ENCODE results near the gene TRIM49D1.
"Not testable (repeated sequence)": the region's sequence is repeated elsewhere in the genome, so short reads cannot be mapped to it uniquely, and the experiment has no call there.

Gene TRIM49D1

DNA sequence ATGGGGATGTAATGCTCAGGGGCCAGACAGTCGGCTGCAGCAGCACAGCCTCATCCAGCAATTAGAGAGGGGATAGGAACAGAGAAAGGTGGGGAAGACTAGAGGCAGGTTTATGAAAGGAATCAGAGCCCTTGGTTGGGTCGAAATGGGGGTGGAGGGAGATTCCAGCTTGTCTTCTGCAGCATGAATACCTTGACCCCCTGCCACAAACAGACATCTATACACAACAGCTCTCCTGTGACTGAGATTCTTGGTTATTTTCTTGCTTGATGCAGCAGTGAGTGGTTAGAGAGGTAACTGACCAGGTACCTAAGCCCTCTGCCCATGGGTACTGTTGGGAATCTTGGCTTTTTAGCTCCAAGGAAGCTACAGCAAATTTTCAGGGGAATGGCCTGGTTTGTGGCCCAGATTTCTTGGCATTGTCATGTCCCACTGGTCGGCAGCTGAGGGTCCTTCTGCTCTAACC is at the start of gene TRIM49D1:
Gene TRIM49D1, minus strand, starts transcription at position 51 of the 466 bp plus-strand sequence. CDS start 4,535 bp downstream, outside the sequence.
- no peaks in the 10 kb centered on the region for H3K9me3 ChIP-seq (ENCODE audit: severe bottlenecking)
- no peaks in the 10 kb centered on the region for H3K36me3 ChIP-seq (ENCODE audit: low read depth)
- no peak for DNase-seq (ENCODE audit: low spot score)
- H3K27me3 ChIP-seq (ENCODE audit: insufficient read depth, poor library complexity, severe bottlenecking): no peaks in the 10 kb centered on the region
- TF ChIP-seq, protein P1, sequence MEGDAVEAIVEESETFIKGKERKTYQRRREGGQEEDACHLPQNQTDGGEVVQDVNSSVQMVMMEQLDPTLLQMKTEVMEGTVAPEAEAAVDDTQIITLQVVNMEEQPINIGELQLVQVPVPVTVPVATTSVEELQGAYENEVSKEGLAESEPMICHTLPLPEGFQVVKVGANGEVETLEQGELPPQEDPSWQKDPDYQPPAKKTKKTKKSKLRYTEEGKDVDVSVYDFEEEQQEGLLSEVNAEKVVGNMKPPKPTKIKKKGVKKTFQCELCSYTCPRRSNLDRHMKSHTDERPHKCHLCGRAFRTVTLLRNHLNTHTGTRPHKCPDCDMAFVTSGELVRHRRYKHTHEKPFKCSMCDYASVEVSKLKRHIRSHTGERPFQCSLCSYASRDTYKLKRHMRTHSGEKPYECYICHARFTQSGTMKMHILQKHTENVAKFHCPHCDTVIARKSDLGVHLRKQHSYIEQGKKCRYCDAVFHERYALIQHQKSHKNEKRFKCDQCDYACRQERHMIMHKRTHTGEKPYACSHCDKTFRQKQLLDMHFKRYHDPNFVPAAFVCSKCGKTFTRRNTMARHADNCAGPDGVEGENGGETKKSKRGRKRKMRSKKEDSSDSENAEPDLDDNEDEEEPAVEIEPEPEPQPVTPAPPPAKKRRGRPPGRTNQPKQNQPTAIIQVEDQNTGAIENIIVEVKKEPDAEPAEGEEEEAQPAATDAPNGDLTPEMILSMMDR (IDR thresholded peaks at IDR 0.05; ENCODE audit: poor library complexity, severe bottlenecking): no peak
- ATAC-seq (ENCODE audit: low read depth): no peak
- no peaks in the 10 kb centered on the region for H3K4me1 ChIP-seq (ENCODE audit: insufficient read depth, poor library complexity, severe bottlenecking)
- no peak within 1 kb of the TSS for H3K27ac ChIP-seq (ENCODE audit: poor library complexity, severe bottlenecking)
- no peak within 1 kb of the TSS for H3K4me3 ChIP-seq (ENCODE audit: severe bottlenecking)

DNA sequence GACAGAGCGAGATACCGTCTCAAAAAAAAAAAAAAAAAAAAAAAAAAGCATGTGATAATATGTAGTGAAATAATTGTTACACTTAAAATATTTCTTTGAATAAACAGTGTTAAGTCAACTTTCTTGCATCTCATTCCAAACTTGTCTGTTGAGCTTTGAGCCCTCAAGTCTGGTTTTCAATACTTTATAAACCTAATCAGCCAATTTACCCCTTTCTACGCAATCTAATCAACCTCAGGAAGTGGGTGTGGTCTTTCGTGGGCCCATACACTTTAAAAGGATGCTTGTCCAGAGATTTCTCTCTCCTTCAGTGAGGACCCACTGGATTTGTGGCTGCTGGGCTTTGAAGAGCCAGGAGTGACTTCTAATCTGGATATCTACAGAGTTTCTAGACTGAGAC is 43.7 kb upstream of the TRIM49D1 start, which contains the start of gene TRIM64:
Gene TRIM64, plus strand, starts transcription at position 301 of the 400 bp plus-strand sequence. CDS start 2,467 bp downstream, outside the sequence.
- not testable (repeated sequence) for H3K27ac ChIP-seq (ENCODE audit: poor library complexity, severe bottlenecking); H3K36me3 ChIP-seq (ENCODE audit: low read depth); H3K9me3 ChIP-seq (ENCODE audit: severe bottlenecking); H3K4me3 ChIP-seq (ENCODE audit: severe bottlenecking); H3K4me1 ChIP-seq (ENCODE audit: insufficient read depth, poor library complexity, severe bottlenecking); DNase-seq (ENCODE audit: low spot score); ATAC-seq (ENCODE audit: low read depth); H3K27me3 ChIP-seq (ENCODE audit: insufficient read depth, poor library complexity, severe bottlenecking)

DNA sequence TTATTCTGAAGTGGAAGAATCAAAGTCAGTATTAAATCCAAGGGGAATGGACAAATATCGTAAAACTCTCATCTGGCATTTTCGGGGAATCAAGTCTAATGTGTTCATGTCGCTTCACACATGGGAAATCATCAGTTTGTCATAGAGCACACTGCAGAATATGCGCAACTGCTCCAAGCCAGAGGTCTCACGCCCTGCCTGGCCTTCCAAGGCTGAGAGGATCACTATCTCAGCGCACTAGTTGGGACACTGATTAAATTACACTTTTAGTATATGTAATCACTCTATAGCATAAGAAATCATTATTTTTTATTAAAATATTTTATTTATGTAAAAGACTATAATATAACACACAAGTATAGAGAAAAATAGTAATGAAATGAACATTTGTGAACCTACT is 38.8 kb upstream of the TRIM49D1 start:
- H3K27me3 ChIP-seq (ENCODE audit: insufficient read depth, poor library complexity, severe bottlenecking); H3K36me3 ChIP-seq (ENCODE audit: low read depth); H3K9me3 ChIP-seq (ENCODE audit: severe bottlenecking); H3K4me1 ChIP-seq (ENCODE audit: insufficient read depth, poor library complexity, severe bottlenecking); DNase-seq (ENCODE audit: low spot score); ATAC-seq (ENCODE audit: low read depth); H3K27ac ChIP-seq (ENCODE audit: poor library complexity, severe bottlenecking); H3K4me3 ChIP-seq (ENCODE audit: severe bottlenecking): not testable (repeated sequence)

DNA sequence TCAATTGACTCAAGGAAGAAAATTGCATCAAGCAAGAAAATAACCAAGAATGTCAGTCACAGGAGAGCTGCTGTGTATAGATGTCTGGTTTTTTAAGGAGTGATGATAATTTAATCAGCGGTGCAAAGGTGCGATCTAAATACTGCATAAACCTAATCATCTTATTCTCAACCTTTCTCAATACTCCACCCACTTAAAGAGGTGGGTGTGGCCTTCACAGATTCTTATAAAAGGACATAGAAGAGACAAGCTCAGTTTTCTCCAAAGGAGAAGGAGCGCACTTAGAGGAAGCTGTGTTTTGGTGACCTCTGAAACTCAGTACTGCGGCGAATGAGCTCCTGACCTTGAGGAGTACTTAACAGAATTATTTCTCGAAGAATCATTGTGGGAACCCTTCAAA is 1.7 kb upstream of the TRIM49D1 start, which contains the start of gene TRIM49D2:
Gene TRIM49D2, plus strand, starts transcription at position 301 of the 400 bp plus-strand sequence. CDS start 2,698 bp downstream, outside the sequence.
- H3K36me3 ChIP-seq (ENCODE audit: low read depth); H3K4me1 ChIP-seq (ENCODE audit: insufficient read depth, poor library complexity, severe bottlenecking); ATAC-seq (ENCODE audit: low read depth); H3K27me3 ChIP-seq (ENCODE audit: insufficient read depth, poor library complexity, severe bottlenecking); H3K9me3 ChIP-seq (ENCODE audit: severe bottlenecking); DNase-seq (ENCODE audit: low spot score); H3K27ac ChIP-seq (ENCODE audit: poor library complexity, severe bottlenecking); H3K4me3 ChIP-seq (ENCODE audit: severe bottlenecking): not testable (repeated sequence)

- not testable (repeated sequence) for H3K4me3 ChIP-seq (ENCODE audit: severe bottlenecking); DNase-seq (ENCODE audit: low spot score); ATAC-seq (ENCODE audit: low read depth); H3K36me3 ChIP-seq (ENCODE audit: low read depth); H3K4me1 ChIP-seq (ENCODE audit: insufficient read depth, poor library complexity, severe bottlenecking); H3K27ac ChIP-seq (ENCODE audit: poor library complexity, severe bottlenecking); H3K9me3 ChIP-seq (ENCODE audit: severe bottlenecking); H3K27me3 ChIP-seq (ENCODE audit: insufficient read depth, poor library complexity, severe bottlenecking)
These were observed 21.2 kb downstream of the TRIM49D1 start for GRCh38 chr11:89900809-89901208.

- H3K27ac ChIP-seq (ENCODE audit: poor library complexity, severe bottlenecking); H3K27me3 ChIP-seq (ENCODE audit: insufficient read depth, poor library complexity, severe bottlenecking); H3K36me3 ChIP-seq (ENCODE audit: low read depth); H3K4me3 ChIP-seq (ENCODE audit: severe bottlenecking); H3K4me1 ChIP-seq (ENCODE audit: insufficient read depth, poor library complexity, severe bottlenecking); H3K9me3 ChIP-seq (ENCODE audit: severe bottlenecking); DNase-seq (ENCODE audit: low spot score); ATAC-seq (ENCODE audit: low read depth): not testable (repeated sequence)
These were observed 28.8 kb downstream of the TRIM49D1 start for GRCh38 chr11:89893245-89893644.

GRCh38 chr11:89877511-89877910 is 44.5 kb downstream of the TRIM49D1 start:
- ATAC-seq (ENCODE audit: low read depth); DNase-seq (ENCODE audit: low spot score); H3K4me3 ChIP-seq (ENCODE audit: severe bottlenecking); H3K4me1 ChIP-seq (ENCODE audit: insufficient read depth, poor library complexity, severe bottlenecking); H3K27ac ChIP-seq (ENCODE audit: poor library complexity, severe bottlenecking); H3K27me3 ChIP-seq (ENCODE audit: insufficient read depth, poor library complexity, severe bottlenecking); H3K36me3 ChIP-seq (ENCODE audit: low read depth); H3K9me3 ChIP-seq (ENCODE audit: severe bottlenecking): not testable (repeated sequence)

- not testable (repeated sequence) for H3K4me1 ChIP-seq (ENCODE audit: insufficient read depth, poor library complexity, severe bottlenecking); H3K36me3 ChIP-seq (ENCODE audit: low read depth); H3K27ac ChIP-seq (ENCODE audit: poor library complexity, severe bottlenecking); H3K9me3 ChIP-seq (ENCODE audit: severe bottlenecking); ATAC-seq (ENCODE audit: low read depth); DNase-seq (ENCODE audit: low spot score); H3K27me3 ChIP-seq (ENCODE audit: insufficient read depth, poor library complexity, severe bottlenecking); H3K4me3 ChIP-seq (ENCODE audit: severe bottlenecking)
These were observed 49.5 kb downstream of the TRIM49D1 start for GRCh38 chr11:89872588-89872987.

GRCh38 chr11:89865223-89865622 is 56.8 kb downstream of the TRIM49D1 start:
- ATAC-seq (ENCODE audit: low read depth); H3K9me3 ChIP-seq (ENCODE audit: severe bottlenecking); H3K4me1 ChIP-seq (ENCODE audit: insufficient read depth, poor library complexity, severe bottlenecking); H3K4me3 ChIP-seq (ENCODE audit: severe bottlenecking); H3K27ac ChIP-seq (ENCODE audit: poor library complexity, severe bottlenecking); H3K36me3 ChIP-seq (ENCODE audit: low read depth); H3K27me3 ChIP-seq (ENCODE audit: insufficient read depth, poor library complexity, severe bottlenecking); DNase-seq (ENCODE audit: low spot score): not testable (repeated sequence)

DNA sequence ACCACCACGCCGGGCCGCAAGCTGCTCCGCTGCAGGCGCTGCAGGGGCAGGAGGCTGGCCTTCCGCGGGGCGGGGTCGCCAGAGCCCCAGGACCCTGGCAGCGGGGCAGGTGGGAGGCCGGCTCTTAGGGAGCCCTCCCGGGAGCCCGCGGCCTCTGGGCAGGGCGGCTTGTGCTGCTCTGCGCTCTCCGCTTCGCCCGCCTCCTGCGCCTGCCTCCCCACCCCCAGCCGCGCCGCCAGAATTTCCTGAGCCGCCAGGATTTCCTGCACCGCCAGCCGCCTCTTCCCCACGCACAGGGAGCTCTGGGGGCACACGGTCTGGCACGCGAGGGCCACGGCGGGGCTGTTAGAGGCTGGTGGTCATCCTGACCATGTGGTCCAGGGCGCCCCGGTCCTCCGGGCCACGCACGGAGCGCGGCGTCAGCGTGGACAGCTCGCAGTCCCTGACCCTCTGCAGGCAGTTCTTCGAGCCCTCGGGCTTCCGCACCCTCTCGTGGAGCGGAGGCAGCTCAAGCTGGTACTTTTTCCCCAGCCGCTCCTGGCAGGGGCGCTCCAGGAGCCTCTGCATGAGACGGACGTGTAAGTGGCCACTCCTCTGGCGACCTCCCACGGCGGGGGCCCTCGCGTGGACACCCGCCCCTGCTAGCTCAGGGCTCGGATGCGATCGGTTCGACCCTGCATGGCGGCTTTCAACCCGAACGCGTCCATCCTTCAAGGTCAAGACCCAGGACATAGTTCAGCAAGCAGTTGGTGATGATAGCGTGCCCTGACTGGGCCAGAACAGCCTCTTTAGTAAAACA is 57.9 kb downstream of the TRIM49D1 start:
- not testable (repeated sequence) for H3K4me1 ChIP-seq (ENCODE audit: insufficient read depth, poor library complexity, severe bottlenecking); DNase-seq (ENCODE audit: low spot score); H3K9me3 ChIP-seq (ENCODE audit: severe bottlenecking); ATAC-seq (ENCODE audit: low read depth); H3K4me3 ChIP-seq (ENCODE audit: severe bottlenecking); H3K27ac ChIP-seq (ENCODE audit: poor library complexity, severe bottlenecking); H3K27me3 ChIP-seq (ENCODE audit: insufficient read depth, poor library complexity, severe bottlenecking); H3K36me3 ChIP-seq (ENCODE audit: low read depth)

Data from RWPE2 (cell line).